Stromal cell of bone marrow (primary cell): ENCODE data around the gene ARHGAP30.

Experiments
- DNase-seq: peaks from one replicate; pipeline ENCODE4 v3.0.0-alpha.2; 2012; ENCODE audit warnings: low read depth

ARHGAP30 gene

GRCh38 chr1:161091093-161091492 is 21.4 kb upstream of the ARHGAP30 start:
- DNase-seq: no peak

GRCh38 chr1:161090617-161091016 is 20.9 kb upstream of the ARHGAP30 start:
- DNase-seq: no peak

- no peak for DNase-seq
Measured at GRCh38 chr1:161089938-161090337, 20.2 kb upstream of the ARHGAP30 start.

- no peak for DNase-seq
Measured at GRCh38 chr1:161089251-161089924, 19.7 kb upstream of the ARHGAP30 start, which contains the start of gene NECTIN4. NECTIN4 (minus strand) TSS chr1:161089558; CDS start chr1:161089296, 262 bp downstream.

- peak; percentile 43 for DNase-seq
Measured at GRCh38 chr1:161088587-161089110, 19.0 kb upstream of the ARHGAP30 start.

- no peak for DNase-seq
Measured at GRCh38 chr1:161086457-161086856, 16.8 kb upstream of the ARHGAP30 start.

GRCh38 chr1:161085165-161085564 is 15.5 kb upstream of the ARHGAP30 start:
- DNase-seq: no peak

- DNase-seq: no peak
Measured at GRCh38 chr1:161084597-161084988, 14.9 kb upstream of the ARHGAP30 start.

- no peak for DNase-seq
Measured at GRCh38 chr1:161083748-161084596, 14.3 kb upstream of the ARHGAP30 start.

GRCh38 chr1:161082996-161083747 is 13.5 kb upstream of the ARHGAP30 start:
- peak; percentile 94 for DNase-seq

GRCh38 chr1:161082483-161082882 is 12.8 kb upstream of the ARHGAP30 start:
- DNase-seq: no peak

- DNase-seq: no peak
Measured at GRCh38 chr1:161081519-161081918, 11.8 kb upstream of the ARHGAP30 start.

- peak; percentile 16 for DNase-seq
Measured at GRCh38 chr1:161080441-161081405, 11.0 kb upstream of the ARHGAP30 start.

GRCh38 chr1:161079436-161080110 is 9.9 kb upstream of the ARHGAP30 start:
- DNase-seq: no peak

GRCh38 chr1:161077426-161077825 is 7.7 kb upstream of the ARHGAP30 start:
- no peak for DNase-seq

- DNase-seq: no peak
Measured at GRCh38 chr1:161076410-161076809, 6.7 kb upstream of the ARHGAP30 start.

- no peak for DNase-seq
Measured at GRCh38 chr1:161074676-161075368, 5.1 kb upstream of the ARHGAP30 start.

GRCh38 chr1:161073474-161074121 is 3.9 kb upstream of the ARHGAP30 start:
- no peak for DNase-seq

GRCh38 chr1:161072751-161073449 is 3.2 kb upstream of the ARHGAP30 start:
- DNase-seq: no peak
